Right atrium auricular region (tissue), 2 donors: ENCODE measurements around the gene FZR1. TPM values are rescaled to one million over a fixed set of nuclear protein-coding genes. Genes with fewer than 3 reads are reported as not detected.
"Not testable (repeated sequence)": the region's sequence is repeated elsewhere in the genome, so short reads cannot be mapped to it uniquely, and the experiment has no call there.

Source experiments
- DNase-seq: peaks from one replicate; pipeline ENCODE4 v3.0.0-alpha.2; 2019; ENCODE audit warnings: low spot score
- H3K27ac ChIP-seq, 2 donors: fragments of 200-600 bp; sonication (generic); 1 replicate in 1 of 2; 2 replicates in 1 of 2; pipeline ENCODE4 v1.5.1; 2016 to 2019
- H3K27me3 ChIP-seq, 2 donors: fragments of 200-600 bp; sonication (generic); one replicate each; pipeline versions ENCODE4 v1.5.1 to v1.6.0; 2017 to 2019
- H3K36me3 ChIP-seq: fragments of 200-600 bp; sonication (generic); one replicate; pipeline ENCODE4 v1.5.1; 2016
- H3K4me1 ChIP-seq, 2 donors: fragments of 200-600 bp; sonication (generic); one replicate each; pipeline versions ENCODE4 v1.5.1 to v1.6.0; 2017 to 2019
- H3K4me3 ChIP-seq, 2 donors: fragments of 200-600 bp; sonication (generic); 1 replicate in 1 of 2; 2 replicates in 1 of 2; pipeline ENCODE4 v1.5.1; 2017 to 2019; ENCODE audit warnings: mild to moderate bottlenecking in 1 of 2, moderate library complexity in 1 of 2
- H3K9me3 ChIP-seq, 2 donors: fragments of 200-600 bp; sonication (generic); one replicate each; pipeline ENCODE4 v1.5.1; 2019
- total RNA-seq, 2 donors: library from RNA; depleted of rRNA; stranded (reverse); fragments of >200 nt; gene quantifications; one replicate each; pipeline ENCODE4 v1.1.0, GENCODE V29; 2016
- TF ChIP-seq, protein P1 (sequence below), 2 donors: fragments of 200-600 bp; sonication (generic); IDR thresholded peaks; one replicate each; pipeline ENCODE4 v1.5.1; 2019; ENCODE audit warnings: antibody characterized with exemption in 2 of 2

The FZR1 gene
- total RNA-seq, 2 donors from 2014 or later, result 20.6 to 21.7 TPM

DNA sequence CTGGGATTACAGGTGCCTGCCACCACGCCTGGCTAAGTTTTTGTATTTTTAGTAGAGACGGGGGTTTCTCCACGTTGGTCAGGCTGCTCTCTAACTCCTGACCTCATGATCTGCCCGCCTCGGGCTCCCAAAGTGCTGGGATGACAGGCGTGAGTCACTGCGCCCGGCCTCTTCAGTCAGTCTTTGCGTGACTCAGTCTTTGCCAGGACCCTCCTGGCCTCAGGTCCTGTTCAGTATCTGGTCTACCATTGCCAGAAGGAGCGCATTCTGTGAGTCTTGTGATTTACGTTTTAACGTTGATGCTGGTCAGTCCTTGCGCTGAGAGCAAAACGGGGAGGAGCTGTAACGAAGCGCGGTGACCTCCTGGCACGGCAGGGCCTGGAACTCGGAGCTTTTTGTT lies 59.0 kb downstream of the FZR1 start:
- Histone ChIP-seq H3K4me1 (no peaks in the 10 kb centered on the region), H3K36me3 (no peaks in the 10 kb centered on the region), H3K27ac (no peak overlapping the region), H3K9me3 (no peaks in the 10 kb centered on the region), H3K27me3 (no peaks in the 10 kb centered on the region), H3K4me3 (no peak overlapping the region)
- DNase-seq, result no peak
- TF ChIP-seq, protein P1, sequence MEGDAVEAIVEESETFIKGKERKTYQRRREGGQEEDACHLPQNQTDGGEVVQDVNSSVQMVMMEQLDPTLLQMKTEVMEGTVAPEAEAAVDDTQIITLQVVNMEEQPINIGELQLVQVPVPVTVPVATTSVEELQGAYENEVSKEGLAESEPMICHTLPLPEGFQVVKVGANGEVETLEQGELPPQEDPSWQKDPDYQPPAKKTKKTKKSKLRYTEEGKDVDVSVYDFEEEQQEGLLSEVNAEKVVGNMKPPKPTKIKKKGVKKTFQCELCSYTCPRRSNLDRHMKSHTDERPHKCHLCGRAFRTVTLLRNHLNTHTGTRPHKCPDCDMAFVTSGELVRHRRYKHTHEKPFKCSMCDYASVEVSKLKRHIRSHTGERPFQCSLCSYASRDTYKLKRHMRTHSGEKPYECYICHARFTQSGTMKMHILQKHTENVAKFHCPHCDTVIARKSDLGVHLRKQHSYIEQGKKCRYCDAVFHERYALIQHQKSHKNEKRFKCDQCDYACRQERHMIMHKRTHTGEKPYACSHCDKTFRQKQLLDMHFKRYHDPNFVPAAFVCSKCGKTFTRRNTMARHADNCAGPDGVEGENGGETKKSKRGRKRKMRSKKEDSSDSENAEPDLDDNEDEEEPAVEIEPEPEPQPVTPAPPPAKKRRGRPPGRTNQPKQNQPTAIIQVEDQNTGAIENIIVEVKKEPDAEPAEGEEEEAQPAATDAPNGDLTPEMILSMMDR (IDR thresholded peaks at IDR 0.05), result no peak

DNA sequence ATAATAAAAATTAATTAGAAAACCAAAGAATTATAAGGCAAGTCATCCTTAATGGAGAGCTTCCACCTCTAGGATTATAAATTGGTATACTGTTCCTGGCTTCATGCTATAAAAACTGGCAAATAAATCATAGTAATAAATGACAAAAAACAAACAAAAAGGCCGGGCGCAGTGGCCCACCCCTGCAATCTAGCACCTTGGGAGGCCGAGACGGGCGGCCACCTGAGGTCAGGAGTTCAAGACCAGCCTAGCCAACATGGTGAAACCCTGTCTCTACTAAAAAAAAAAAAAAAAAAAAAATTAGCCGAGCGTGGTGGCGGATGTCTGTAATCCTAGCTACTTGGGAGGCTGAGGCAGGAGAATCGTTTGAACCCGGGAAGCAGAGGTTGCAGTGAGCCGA lies 63.9 kb downstream of the FZR1 start:
- not testable (repeated sequence) for H3K4me3 ChIP-seq, H3K27ac ChIP-seq, H3K36me3 ChIP-seq, H3K9me3 ChIP-seq, DNase-seq, H3K27me3 ChIP-seq
- H3K4me1 ChIP-seq, result peaks cover 0 to 17% of the 10 kb centered on the region in 2 donors

DNA sequence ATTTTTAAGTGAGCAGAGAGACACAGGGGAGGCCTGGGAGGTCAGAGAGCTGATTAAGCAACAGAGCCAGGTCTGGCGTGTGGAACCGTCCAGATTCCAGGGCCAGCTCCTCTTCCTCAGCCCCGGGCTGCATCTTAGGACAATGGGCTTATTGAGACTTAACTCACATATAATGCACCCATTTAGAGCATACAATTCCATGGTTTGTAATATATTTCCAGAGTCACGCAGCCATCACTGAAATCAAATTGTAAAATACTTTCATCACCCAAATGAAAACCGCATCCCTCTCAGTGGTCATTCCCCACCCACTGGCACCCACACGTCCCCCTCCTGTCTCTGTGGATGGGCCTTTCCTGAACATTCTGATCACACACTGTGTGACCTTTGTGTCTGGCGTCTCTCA lies 64.5 kb downstream of the FZR1 start:
- Histone ChIP-seq H3K9me3 (no peaks in the 10 kb centered on the region), H3K27me3 (no peaks in the 10 kb centered on the region), H3K27ac (no peak overlapping the region), H3K4me3 (no peak overlapping the region), H3K4me1 (peaks cover 0 to 17% of the 10 kb centered on the region in 2 donors), H3K36me3 (peaks cover 5% of the 10 kb centered on the region)
- no peak for DNase-seq
- TF ChIP-seq, protein P1 (IDR thresholded peaks at IDR 0.05), result no peak

DNA sequence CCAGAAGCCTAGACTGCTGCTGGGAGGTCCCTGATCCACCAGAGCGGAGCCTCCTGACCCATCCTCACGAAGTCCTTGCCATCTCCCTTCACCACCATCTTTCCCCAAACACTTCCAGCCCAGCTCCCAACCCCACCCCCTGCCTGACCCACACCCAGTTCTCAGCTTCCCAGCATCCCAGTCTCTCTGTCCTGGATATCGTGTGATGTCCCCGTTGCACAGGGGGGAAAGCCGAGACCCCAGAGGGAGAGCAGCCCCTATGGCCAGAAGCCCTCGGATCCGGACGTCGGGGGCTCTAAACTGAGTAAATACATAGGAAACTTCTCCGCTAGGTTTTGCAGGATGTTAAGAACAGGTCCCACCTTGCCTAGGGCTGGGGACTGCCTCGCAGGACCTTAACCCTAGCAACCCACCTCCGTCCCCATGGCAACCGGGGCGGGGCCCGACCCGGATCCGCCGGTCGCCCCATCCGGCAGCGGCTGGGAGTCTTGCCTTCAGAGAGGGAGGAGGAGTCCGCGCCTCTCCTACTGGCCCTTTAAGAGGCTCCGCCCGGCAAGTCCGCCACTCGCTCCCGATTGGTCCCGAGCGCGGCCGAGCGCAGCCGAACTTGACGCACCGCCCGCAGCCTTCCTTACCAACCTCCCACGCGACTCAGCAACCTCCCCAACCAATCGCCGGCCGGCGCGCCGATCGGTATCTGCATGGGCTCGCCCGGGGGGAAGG lies 66.2 kb downstream of the FZR1 start:
- TF ChIP-seq, protein P1 (IDR thresholded peaks at IDR 0.05), result no peak
- Histone ChIP-seq H3K27me3 (no peaks in the 10 kb centered on the region), H3K27ac (peak overlapping the region in 1 of 2 donors; percentile 84), H3K9me3 (no peaks in the 10 kb centered on the region), H3K4me1 (peaks cover 0 to 28% of the 10 kb centered on the region in 2 donors), H3K36me3 (peaks cover 5% of the 10 kb centered on the region), H3K4me3 (peak overlapping the region; percentile 62 to 99)
- DNase-seq, result peak; percentile 100

DNA sequence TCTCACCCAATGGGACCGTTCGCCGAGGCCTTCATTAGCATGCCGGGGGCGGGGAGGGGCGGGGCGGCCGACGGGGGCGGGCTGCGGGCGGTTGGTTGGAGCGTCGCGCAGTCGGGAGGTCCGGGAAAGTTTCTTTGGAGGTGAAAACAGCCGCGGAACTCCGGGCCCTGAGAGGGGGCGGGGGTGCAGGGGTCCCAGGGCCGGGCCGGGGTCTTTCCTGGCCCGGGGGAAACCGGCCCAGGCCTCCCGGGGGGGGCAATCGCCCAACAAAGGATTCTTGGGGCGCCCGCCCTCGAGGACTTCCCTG lies 66.7 kb downstream of the FZR1 start, which contains the start of gene HMG20B:
HMG20B (plus strand) TSS at position 90 of the 307 bp plus-strand sequence. CDS start 366 bp downstream, outside the sequence.
- Histone ChIP-seq H3K27ac (peak within 1 kb of the TSS; percentile 55 to 84), H3K4me3 (peak within 1 kb of the TSS; percentile 62 to 99), H3K27me3 (no peaks in the 10 kb centered on the region), H3K36me3 (peaks cover 5% of the 10 kb centered on the region), H3K9me3 (no peaks in the 10 kb centered on the region), H3K4me1 (peaks cover 0 to 28% of the 10 kb centered on the region in 2 donors)
- DNase-seq, result no peak
- TF ChIP-seq, protein P1 (IDR thresholded peaks at IDR 0.05), result no peak

DNA sequence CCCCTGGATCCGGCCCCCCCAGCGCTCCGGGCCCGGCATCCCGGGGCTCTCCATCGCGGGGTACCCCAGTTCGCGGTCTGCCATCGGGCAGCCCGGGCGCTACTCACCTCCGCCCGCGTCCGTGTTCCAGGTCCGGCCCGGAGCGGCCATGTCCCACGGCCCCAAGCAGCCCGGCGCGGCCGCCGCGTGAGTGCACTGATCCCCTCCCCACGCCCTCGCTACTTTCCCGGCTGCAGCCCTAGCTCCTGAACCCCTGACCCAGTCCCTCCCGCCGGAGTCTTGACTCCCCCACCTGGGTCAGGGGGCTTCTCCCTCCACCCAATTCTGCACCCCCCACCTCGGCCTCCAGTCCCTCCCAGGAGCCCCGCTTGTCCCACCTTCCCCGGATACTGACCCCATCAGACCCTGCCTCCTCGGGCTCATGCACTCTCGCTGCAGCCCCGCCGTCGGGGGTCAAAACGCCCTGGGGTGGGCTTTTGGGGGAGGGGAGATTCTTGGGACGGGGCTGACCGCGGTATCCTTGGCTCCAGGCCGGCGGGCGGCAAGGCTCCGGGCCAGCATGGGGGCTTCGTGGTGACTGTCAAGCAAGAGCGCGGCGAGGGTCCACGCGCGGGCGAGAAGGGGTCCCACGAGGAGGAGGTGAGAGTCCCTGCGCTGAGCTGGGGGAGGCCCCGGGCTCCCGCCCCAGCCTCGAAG lies 67.2 kb downstream of the FZR1 start:
- H3K4me1 ChIP-seq, result peaks cover 0 to 28% of the 10 kb centered on the region in 2 donors
- TF ChIP-seq, protein P1 (IDR thresholded peaks at IDR 0.05), result no peak
- peak overlapping the region; percentile 62 to 99 for H3K4me3 ChIP-seq
- no peak for DNase-seq
- peak overlapping the region; percentile 55 to 84 for H3K27ac ChIP-seq
- no peaks in the 10 kb centered on the region for H3K9me3 ChIP-seq
- H3K27me3 ChIP-seq, result no peaks in the 10 kb centered on the region
- peaks cover 5% of the 10 kb centered on the region for H3K36me3 ChIP-seq
